Stimulated activated CD8-positive, alpha-beta memory T cell treated with anti-CD3 and anti-CD28 coated beads, Interleukin-12 subunit alpha, Interleukin-12 subunit beta, amount 100 ng/mL, for 4 hours (primary cell): ENCODE results near the gene APCDD1L.

Experiments used
- DNase-seq: peaks from one replicate; pipeline ENCODE4 v3.0.0-alpha.2; 2020; ENCODE audit warnings: low read depth

The APCDD1L gene

DNA sequence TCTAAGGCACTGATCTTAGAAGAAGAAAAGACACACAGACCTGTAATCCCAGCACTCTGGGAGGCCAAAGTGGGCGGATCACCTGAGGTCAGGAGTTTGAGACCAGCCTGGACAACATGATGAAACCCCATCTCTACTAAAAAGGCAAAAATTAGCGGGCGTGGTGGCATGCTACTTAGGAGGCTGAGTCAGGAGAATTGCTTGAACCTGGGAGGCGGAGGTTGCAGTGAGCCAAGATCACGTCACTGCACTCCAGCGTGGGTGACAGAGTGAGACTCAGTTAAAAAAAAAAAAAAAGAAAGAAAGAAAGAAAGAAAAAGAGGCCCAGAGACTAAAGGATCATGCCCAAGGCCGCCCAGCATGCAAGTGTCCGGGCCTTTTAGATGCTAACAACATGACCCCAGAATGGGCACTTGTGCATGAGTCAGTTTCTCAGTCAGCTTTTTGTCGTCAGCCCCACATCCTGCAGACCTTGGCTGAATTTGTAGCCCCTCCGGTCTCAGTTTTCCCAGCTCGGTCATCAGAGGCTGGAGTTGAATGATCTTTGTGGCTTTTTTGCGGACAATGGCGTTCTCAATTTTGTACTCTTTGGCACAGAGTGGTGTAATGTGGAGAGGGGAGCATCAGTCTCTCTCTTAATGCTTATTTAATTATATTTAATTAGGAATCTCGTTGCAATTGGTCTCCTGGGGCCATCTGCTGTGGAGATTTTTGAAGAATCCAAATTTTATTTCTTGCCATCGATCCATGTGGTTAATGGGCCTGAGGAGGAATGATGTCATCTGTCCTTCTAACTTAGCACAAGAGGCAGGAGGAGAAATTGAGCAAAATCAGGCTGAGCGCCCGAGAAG lies 30.6 kb upstream of the APCDD1L start:
- no peak for DNase-seq

DNA sequence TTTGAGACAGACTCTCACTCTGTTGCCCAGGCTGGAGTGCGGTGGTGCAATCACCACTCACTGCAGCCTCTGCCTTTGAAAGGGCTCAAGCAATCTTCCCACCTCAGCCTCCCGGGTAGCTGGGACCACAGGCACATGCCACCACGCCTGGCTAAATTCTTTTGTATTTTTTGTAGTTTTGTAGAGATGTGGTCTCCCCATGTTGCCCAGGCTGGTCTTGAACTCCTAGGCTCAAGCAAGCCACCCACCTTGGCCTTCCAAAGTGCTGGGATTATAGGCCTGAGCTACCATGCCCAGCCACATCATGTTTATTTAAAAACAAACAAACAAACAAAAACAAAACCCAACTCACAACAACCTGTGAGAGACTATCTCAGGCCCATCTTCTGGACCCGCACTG lies 29.7 kb upstream of the APCDD1L start:
- DNase-seq = no peak

- no peak for DNase-seq
Observed at GRCh38 chr20:58544286-58544685, 29.1 kb upstream of the APCDD1L start.

DNA sequence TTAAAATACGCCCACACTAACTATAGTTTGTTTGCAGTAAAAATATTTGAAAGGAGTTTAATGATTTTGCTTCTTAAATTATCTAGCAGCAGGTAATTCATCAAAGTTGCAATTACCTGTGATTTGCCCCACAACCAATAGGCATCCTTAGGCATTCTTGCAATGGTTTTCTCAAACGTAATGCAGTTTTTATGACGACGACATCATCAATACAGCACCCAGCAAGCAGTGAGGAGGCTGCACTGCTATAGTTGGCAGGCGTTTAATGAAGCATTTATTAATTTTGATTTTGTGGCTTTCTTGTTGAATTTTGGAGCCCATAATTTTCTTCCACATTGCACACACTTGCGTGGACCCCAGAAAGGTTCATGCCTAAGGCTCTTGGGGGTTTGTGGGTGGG lies 28.1 kb upstream of the APCDD1L start:
- no peak for DNase-seq

DNA sequence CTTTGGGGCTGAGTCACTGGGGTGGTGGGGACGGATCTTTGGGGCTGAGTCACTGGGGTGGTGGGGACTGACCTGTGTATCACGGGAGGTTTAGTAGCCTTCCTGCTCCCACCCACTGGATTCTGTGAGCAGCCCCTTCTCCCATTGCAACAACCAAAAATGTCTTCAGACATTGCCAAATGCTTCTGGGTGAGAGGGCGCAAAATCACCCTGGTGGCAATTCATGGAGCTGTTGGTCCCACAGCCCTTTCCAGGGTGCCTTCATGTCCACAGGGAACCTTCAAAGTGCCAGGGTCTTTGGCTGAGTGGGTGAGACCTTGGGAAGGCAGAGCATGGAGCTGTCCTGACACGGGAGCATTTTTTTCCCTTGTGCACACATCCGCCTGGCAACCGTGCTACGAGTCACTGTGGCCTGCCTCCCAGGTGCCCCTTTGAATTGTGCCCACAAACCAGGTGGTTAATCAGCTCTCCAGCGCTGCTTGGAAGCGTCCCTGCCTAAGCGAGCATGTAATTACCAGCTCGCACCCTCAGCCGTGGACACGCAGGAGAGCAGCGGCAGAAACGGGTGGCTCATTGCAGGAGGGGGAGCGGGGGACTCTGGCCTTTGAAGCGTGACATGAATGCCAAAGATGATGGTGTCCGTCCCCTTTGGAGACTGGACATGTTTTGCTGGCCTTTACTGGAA lies 27.4 kb upstream of the APCDD1L start:
- no peak for DNase-seq

- DNase-seq = peak; percentile 4
Observed at GRCh38 chr20:58542034-58542410, 26.8 kb upstream of the APCDD1L start.

- no peak for DNase-seq
Observed at GRCh38 chr20:58538752-58539151, 23.6 kb upstream of the APCDD1L start.

DNA sequence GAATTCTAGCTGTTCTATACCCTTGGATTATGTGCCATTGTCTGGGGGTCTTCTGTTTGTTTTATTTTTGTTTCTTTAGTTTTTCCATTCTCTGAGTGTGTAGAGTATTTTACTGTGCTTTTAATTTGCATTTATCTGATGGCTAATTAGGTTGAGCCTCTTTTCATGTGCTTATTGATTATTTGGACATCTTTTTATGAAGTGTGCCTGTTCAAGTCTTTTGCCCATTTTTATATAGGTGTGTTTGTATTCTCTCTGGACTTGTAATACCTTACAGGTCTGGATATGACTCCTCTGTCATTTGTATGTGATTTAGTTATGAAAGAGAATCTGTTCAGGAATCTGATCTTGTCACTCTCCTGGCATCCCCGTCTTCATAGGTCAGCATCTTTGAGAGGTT lies 22.6 kb upstream of the APCDD1L start:
- DNase-seq = no peak

DNA sequence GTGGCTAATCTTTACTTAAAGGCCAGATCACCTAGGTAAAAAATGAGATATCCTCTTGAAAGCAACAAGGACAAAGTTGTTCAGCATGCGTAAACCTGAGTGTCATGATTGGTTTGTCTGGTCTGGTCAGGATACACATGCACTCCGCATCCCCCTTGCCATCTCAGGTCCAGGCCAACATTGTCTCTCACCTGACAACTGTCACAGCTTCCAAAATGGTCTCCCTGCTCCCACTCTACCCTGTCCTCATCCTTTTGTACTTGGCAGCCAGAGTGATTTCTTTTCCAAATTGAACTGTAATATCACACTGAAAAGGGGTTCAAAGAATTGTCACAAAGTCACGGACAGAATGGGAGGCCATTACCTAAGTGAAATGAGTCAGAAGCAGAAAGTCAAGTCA lies 21.1 kb upstream of the APCDD1L start:
- DNase-seq = no peak

- DNase-seq = no peak
Observed at GRCh38 chr20:58531657-58532056, 16.5 kb upstream of the APCDD1L start.

GRCh38 chr20:58531063-58531462 lies 15.9 kb upstream of the APCDD1L start:
- no peak for DNase-seq

DNA sequence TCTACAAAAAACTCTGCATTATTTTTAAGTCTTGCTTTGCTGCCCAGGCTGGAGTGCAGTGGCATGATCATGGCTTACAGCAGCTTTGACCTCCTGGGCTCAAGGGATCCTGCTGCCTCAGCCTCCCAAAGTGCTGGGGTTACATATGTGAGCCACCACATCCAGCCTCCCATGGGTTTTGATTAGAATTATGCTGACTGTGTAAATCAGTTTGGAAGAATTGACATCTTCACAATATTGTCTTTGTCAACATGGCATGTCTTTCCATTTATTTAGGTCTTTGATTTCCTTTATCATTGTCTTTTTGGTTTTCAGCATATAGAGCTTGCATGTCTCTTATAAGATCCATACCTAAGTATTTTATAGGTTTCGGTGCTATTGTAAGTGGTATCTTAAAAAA lies 13.2 kb upstream of the APCDD1L start:
- no peak for DNase-seq

GRCh38 chr20:58526411-58526810 lies 11.2 kb upstream of the APCDD1L start:
- DNase-seq = no peak

GRCh38 chr20:58524814-58525213 lies 9.6 kb upstream of the APCDD1L start:
- no peak for DNase-seq

DNA sequence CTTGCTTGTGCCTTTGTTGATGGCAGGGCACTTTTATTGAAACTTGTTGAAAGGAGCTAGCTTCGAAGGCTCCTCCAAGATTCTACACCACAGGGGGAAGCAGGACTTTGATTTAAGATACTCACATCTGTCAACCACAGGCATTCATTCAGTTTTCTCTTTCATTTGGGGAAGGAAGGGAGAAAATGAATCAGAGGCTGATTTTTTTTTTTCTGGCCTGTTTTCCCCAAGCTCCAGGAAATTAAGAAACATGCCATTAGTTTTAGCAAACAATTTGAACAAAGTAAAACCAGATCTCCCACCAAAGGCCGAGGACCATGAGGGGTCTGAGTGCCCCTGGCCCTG lies 8.7 kb upstream of the APCDD1L start:
- DNase-seq = no peak

DNA sequence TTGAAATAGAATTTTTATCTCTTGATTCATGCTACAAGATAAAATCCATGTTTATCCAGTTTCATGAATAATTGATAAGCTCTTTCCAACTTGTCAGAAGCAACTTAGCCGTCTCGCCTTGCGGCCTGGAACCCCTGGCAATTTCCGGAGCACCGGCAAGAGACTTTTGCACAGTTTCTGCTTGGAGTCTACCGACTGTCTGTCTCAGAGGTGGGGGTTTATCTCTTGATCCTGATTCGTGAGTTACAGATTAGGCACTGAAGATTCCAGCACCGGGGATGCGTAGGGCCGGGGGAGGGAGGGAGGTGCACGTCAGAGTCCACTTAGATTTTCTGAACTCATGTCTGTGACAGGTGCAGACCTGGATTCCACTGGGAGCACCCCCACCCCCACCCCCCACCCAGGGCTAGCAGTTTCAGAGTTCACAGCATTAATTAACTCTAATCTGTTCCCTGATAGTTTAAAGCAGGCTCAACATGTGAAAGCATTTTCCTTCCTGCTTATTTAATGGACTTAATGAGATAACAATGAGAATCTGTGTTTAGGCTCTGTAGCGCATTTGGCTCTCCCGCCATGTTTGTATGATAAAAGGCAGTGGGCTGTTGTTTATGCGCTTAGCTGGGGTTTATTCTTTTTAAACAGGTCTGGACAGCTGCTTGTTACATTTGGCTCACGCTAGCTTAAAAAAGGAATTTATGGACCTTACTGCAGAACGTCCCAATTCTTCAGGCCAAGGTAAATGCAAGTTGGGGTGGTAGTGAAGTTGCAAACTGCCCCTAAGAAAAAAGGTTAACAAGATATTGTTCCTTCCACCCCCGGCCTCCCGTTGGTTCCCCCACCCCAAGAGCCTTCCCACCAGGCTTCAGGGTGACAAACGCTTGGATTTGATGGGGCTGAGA lies 8.1 kb upstream of the APCDD1L start:
- no peak for DNase-seq

DNA sequence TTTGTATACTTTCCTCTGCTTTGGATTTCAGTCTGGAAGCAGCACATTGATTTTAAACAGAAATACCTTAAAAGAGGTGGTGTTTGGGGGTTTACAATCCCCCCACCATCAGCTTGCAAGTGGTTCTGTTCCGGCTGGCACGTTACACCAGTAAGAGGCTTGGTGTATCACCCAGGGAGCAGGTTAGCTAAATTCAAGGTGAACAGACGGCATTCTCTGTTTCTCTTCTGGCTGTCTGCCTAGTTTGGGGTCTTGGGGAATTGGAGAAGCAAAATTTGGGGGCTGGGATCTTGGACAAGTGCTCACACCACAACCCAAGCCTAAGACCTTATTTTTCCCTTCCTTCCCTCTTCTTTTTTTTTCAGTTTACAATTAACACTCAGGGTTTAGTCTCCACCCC lies 7.5 kb upstream of the APCDD1L start:
- DNase-seq = no peak

GRCh38 chr20:58521763-58522162 lies 6.6 kb upstream of the APCDD1L start:
- no peak for DNase-seq

- DNase-seq = no peak
Observed at GRCh38 chr20:58519940-58520712, 4.9 kb upstream of the APCDD1L start.

DNA sequence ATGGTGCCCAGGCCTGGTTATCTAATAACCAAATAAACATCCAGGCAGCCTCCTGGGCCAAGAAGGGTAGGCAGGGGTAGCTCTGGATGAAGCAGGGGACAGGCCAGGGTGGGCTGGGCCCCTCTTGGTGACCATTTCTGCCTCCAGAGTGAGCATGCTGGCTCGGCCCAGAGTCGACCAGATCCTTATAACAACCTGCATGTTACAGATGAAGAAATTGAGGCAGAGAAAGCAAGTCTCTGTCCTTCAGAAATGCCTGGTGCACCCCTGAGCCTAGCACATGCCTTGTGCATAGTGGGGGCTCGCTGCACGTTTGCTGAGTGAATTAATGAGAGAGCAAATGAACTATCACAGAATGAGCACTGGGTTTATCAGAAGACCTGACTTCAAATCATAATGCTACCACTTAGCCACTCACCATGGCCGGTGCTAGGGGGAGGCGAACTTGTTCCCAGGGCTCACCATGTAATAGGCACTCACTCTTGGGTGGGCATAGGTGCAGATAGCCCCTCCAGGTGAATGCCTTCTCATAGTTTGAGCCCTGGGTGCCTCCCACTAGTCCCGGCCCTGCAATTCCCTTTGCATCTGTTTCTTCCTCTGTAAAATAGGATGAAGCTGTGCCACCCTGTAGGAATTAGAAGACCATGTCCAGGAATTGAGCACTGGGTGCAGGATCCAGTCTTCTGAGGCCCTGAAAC lies 3.8 kb upstream of the APCDD1L start:
- DNase-seq = no peak

GRCh38 chr20:58518387-58518786 lies 3.2 kb upstream of the APCDD1L start:
- no peak for DNase-seq
